Esophagus muscularis mucosa (tissue), 4 donors: Measurements from ENCODE around the gene VMO1.

Source experiments
- CTCF ChIP-seq, 3 experiments: fragments of 200-600 bp in 2 of 3; fragments of 450-650 bp in 1 of 3; sonication (generic) in 2 of 3; IDR thresholded peaks; one replicate each; pipeline ENCODE4 v1.5.1; 2017 to 2019; ENCODE audit warnings: antibody characterized with exemption in 3 of 3, mild to moderate bottlenecking in 2 of 3, moderate library complexity in 1 of 3
- EP300 ChIP-seq: sonication (generic); formaldehyde crosslinking; IDR thresholded peaks from one replicate; pipeline ENCODE4 v1.6.1; 2017; ENCODE audit warnings: antibody characterized with exemption
- POLR2A ChIP-seq: fragments of 450-650 bp; IDR thresholded peaks from one replicate; pipeline ENCODE4 v1.6.1; 2017; ENCODE audit warnings: antibody characterized with exemption, moderate library complexity, mild to moderate bottlenecking, low read depth
- POLR2AphosphoS5 ChIP-seq, 2 donors: sonication (generic); formaldehyde crosslinking; IDR thresholded peaks; one replicate each; pipeline ENCODE4 v1.6.1; 2017; ENCODE audit warnings: antibody characterized with exemption in 2 of 2

- peak in 1 of 3 experiments; percentile 15 for TF ChIP-seq CTCF (IDR thresholded peaks at IDR 0.05)
- TF ChIP-seq POLR2A: peak; percentile 53
- TF ChIP-seq EP300: no peak
- peak; percentile 82 to 92 for TF ChIP-seq POLR2AphosphoS5 (IDR thresholded peaks at IDR 0.05)
These were observed 47.2 kb upstream of the VMO1 start, which contains the start of gene MINK1 for GRCh38 chr17:4833178-4833940.
